ENCODE results near the gene UBE2J2.

The UBE2J2 gene

DNA sequence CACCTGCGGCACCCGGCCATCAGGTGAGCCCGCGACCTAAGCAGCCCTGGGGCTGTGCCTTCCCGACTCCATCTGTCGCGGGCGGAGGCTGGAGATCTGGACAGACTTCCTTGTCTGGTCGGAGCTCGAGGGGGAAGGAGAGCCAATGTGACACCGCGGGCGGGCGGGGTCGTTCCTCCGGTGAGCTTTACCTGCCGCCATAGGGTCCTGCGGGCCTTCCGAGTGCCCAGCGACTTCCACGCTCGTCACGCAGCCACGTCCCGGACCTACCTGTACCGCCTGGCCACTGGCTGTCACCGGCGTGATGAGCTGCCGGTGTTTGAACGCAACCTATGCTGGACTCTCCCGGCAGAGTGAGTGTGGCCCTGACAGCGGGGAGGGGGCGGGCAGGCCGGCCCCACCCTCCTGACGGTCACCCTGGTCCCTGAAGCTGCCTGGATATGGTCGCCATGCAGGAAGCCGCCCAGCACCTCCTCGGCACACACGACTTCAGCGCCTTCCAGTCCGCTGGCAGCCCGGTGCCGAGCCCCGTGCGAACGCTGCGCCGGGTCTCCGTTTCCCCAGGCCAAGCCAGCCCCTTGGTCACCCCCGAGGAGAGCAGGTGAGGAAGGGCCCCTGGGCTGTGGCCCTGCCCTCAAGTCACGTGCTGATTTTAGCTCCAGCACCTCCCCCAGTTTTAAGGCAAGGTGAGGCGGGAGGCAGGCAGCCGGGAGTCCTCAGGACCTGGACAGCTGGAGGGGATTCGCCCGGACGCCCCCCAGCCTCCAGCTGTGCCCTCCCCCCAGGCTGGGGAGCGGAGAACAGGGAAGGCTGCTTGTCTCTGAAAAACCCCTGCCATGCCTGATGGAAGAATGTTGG lies 35.8 kb upstream of the UBE2J2 start:
- no peak for DNase-seq

DNA sequence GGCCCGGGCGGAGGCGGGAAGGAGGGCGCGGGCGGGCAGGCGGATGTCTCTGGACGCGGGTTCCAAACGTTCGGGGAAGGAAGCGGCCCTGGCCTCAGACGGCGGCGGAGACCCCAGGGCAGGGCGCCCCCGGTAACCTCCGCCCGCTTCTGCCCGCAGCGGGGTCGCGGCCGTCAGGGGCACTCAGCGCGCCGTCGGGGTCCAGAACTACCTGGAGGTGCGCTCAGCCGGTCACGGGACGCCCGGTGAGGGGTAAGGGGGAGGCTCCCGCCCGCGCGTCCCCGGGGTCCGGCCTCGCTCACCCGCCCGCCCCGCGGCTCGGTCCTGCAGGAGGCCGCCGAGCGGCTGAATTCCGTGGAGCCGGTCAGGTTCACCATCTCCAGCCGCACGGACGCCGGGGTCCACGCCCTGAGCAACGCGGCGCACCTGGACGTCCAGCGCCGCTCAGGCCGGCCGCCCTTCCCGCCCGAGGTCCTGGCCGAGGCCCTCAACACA lies 35.1 kb upstream of the UBE2J2 start:
- no peak for DNase-seq

DNA sequence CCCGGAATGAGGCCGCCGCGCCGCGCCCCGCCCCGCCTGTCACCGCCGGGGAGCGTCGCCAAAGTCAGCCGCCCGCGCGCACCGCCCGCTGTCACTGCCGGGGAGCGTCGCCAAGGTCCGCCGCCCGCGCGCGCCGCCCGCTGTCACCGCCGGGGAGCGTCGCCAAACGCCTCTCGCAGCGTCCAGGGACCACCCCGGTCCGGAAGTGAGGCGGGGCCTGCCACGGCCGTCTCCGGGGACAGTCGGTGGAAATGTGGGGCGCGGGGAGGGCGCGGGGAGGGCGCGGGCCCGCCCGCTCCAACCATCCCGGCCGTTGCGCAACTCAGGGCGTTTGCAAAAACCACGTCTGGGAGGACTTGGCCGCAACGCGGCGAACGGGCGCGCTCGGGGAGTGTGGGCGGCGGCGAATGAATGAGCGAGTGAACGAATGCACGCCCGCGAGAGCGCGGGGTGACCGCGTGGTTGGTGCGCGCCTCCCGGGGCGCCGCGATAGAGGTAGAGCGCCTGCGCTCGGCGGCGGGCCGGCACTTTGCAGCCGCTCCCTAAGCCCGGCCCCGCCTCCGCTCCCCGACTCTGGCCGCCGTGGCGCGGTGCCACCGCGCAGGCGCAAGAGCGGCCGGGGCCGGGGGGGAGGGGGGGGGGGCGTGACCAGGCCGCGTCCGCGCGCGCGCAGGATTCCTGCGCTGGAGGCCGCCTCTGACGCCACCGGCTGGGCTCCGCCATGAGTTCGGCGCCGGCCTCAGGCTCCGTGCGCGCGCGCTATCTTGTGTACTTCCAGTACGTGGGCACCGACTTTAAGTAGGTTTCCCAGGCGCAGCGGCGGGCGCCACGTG lies 34.5 kb upstream of the UBE2J2 start, which contains the start of the genes ACAP3 and PUSL1:
ACAP3 (minus strand) TSS at position 8 of the 833 bp plus-strand sequence. CDS start 115 bp downstream, outside the sequence.
PUSL1 (plus strand) TSS at position 675 of the 833 bp plus-strand sequence; CDS start at position 722, 47 bp downstream.
- peak; percentile 41 for DNase-seq

DNA sequence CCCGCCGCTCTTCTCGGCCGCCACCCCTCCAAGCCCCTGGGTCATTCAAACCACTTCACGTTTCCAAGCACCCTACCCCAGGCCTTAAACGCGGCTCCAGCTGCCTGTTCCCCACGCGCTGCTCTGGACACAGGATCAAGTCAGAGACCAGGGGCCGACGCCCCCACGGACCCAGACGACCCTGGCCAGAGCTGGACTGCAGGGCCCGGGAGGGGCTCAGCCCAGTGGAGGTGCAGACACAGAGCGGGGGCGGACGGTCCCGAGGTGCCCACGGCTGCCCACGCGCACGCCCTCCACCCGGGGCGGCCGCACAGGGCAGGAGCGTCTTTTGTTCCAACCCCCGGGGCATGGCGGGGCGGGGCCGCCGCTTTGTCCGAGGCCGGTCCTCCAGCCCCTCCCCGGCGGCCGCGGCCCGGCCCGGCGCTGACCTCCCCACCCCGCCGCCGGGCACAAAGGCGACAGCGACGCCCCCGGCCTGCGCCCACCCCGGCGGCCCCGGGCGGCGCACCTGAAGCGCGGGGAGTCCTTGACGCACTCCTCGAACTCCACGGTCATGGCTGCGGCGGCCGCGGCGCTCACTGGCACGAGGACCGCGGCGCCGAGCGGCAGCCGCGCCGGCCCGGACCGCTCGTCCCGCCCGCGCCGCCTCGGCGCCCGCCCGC lies 33.7 kb upstream of the UBE2J2 start:
- DNase-seq = no peak

DNA sequence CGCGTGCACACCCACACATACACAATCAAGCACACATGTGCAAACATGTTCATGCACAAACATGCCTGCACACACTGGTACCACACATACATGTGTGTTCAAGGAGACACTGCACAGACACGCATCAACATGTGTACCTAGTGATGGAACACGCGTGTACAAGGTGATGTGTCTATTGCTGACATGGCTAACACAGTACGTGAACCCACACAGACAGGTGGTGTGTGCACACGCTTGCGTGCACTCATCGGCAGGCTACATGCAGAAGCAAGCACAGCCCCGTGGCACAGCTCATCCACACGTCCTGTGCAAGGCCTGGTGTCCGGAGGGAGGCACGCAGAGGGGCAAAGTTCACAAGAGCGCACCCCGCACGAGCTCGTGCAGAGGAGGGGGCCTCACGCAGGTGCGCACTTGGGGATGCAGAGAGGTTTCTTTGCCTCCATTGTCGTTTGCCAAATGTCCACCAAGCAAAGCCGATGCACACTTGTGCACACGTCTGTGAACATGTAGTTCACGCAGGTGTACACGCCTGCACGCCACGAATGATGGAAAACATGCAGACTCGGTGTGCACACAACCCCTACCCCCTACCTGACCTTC lies 33.1 kb upstream of the UBE2J2 start:
- DNase-seq = no peak

DNA sequence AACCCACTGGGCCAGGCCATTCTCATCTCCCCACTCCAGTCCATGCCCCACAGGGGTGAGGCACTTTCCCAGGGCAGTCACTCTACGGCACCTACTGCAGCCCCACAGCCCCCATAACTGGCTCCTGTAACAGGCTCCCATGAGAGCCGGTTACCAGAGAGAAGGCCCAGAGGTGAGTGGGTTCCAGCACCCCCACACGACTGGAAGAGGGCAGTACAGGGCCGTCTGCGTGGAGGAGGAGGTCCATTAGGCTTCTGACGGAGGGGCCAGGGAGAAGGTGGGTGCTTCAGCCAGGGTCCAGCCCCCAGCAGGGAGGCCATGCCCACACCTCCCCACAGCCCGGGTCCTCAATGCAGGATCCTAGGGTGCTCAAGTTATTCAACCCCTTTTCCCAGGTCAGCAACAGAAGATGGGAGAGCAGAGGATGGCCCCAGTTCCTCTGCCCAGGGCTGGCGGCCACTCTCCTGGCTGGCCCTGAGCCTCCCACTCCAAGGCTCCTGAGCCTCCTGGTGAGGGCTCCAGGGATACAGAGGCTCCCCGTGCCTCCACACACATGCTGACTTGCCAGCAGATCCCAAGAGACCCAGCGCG lies 32.5 kb upstream of the UBE2J2 start:
- no peak for DNase-seq

DNA sequence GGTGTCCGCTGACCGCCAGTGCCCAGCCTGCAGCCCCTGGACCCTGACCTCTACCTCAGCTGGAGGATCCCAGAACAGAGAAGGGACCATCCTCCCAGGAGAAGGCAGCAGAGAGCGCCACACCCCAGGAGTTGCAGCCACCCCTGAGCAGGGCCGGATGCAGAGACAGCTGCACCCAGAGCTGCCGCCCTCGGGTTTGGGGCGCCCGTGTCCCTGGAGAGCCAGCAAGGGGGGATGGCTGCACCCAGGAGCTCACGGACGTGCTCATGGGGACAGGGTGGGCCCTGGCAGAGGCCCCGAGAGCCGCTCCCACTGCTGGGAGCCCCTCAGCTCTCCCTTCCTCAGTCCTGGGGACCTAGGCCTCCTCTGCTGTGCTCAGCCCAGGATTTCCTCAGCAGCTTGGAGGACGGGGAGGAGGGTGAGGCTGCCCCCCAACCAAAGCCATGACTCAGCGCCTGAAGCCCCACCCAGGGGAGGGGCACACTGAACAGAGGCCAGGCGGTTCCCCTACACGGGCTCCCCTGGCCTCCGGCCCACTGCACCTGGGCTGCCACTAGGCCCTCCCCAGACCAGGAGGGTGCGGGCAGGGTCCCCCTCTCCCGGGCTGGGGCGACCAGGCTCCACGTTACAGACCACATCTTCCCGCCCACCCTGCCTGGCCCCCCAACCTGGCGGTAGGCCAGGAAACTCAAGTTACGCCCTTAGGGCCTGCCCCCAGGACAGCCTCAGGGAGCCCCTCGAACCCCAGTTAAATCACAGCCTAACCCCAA lies 31.8 kb upstream of the UBE2J2 start:
- no peak for DNase-seq

DNA sequence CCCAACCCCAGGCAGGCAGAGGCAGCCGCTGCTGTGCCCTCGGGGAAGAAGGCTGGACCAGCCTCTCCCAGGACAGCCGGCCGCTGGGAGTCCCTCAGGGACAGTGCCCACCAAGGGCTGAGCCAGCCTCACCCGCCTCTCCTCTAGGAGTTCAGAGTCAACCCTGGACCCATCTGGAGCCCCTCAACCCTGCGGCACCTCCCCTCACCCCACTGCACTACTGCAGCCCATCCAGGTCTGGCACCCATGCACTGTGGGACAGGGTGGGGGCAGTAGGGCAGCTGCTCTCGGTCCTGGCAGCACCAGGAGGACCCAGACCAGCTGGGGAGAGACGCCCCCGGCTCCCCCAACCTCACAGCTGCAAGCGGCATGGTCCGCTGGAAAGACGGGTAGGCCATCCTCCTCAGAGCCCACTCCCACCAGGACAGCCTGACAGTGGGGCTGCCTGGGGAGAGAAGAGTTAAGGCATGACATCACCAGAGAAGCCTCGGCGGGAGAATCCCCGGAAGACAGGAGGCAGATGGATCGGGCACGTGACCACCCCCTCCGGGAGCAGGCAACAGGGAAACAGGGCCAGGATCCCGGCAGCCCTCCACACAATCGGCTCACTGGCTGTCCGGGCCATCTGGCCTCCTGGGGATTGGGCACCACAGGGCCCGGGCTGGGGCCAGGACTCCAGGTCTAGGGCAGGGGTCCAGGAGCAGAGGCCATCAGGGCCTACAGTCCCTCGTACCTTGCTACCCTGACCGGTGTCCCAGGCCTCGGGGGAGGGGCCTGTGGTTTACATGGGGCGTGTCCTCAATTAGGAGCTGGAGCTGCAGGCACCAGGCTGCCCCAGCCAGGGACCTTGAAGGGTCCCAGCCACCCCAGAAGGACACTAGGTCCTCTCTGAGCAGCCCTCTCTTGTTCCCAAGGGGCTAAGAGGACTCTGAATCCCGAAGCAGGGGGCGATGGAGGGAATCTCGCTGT lies 31.0 kb upstream of the UBE2J2 start:
- no peak for DNase-seq

DNA sequence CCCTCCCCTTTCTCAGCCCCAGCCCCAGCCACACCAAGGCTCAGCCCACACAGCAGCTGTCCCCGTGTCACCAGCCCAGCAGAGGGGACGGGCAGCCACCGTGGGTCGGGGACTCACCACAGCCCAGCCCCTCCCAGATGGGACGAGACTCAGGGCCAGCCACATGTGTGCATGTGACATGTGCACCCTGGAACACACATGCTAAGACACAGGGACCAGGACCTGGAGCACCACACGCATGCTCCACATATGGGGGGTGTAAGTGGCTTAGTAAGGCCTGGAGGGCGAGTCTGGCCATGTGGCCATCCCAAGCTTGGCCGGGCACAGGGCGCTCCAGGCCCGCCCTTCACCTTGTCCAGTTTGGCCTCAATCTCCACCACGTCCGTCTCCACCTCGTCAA lies 30.1 kb upstream of the UBE2J2 start:
- DNase-seq = no peak

DNA sequence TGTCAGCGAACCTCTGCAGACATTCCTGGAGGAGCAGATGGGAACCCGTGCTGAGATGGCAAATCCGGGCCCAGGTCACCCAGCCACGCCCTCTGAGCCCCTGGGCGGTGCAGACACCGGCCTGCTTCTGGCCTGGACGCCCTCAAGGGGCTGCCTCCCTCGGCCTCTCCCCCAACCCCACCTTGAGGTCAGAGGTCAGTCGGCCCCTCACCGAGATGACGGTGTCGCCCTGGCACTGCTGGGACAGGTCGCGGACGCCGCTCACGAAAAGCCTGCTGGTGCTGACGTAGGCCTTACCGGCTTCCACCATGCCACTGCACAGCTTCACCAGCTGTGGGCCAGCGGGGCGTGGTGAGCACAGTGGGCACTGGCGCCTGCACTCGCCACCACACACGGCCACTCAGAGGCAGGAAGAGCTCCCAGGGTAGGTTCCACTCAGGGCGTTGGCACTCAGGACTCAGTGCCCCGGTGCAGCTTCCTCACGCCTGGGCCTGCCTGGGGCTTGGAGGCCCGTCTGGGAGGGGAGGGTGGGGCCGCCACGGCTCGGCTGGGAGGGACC lies 29.4 kb upstream of the UBE2J2 start:
- no peak for DNase-seq

DNA sequence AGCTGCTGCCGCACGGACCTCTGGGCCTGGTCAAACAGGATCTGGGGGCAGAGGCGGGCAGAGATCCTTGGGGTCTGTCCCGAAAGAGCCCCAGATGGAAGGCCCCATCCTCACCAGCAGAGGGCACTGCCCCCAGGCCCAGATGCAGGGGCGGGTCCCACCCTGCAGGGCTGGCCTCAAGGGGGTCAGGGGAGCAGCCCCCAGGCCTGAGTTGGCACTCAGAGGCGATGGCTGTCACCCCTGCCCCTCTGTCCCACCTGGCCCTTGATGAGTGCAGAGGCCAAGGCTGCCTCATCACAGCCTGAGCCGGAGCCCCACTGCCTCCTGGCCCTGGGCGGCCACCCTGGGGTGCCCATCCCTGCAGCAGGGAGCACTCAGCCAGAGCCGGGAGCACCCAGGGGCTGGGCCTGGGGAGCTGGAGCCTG lies 28.4 kb upstream of the UBE2J2 start:
- DNase-seq = no peak

DNA sequence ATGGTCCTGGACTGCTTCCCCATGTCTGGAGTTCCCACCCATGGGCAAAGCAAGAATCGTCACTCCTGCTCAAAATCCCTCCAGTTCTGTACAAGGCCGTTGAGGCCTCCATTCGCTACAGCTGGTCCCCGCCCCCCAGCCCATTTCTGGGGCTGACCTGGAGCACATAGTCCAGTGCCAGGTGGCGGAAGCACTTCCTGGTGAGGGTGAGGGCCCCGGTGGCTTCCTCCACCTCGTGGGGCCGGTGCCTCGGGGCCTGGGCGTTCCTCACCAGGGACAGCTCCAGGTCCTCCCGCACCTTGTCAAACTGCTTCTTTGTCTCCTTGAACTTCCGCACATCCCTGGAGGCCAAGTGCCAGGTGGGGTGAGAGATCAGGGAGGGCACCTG lies 26.7 kb upstream of the UBE2J2 start:
- DNase-seq = no peak

DNA sequence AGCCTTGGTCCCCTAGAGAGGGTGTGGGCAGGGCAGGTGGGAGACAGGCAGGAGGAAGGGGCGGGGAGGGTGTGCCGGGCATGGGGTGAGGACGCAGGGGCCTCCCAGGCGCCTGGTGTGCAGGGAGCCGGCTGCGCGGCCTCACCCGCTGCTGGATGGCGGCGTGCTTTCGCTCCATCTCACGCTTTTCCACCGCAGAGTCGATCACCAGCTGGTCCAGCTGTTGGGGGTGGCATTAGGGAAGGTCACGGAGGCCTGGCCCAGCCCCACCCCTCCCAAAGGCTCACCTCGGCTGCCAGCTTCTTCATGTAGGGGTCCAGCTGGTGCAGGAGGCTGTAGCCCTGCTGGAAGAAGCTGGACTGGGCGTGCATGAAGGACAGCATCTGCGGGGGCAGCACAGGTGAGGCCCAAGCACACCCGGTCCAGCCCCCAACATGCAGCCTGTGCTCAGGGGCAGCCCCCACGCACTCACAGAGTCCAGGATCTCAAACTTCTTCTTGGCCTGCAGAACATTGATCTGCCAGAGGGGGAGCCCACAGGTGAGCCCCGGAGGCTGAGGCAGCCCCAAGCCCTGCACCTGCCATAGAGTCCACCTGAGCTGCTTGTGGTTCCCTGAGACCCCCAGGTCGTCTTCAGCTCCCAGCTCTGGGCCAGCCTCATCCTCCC lies 26.2 kb upstream of the UBE2J2 start:
- no peak for DNase-seq

DNA sequence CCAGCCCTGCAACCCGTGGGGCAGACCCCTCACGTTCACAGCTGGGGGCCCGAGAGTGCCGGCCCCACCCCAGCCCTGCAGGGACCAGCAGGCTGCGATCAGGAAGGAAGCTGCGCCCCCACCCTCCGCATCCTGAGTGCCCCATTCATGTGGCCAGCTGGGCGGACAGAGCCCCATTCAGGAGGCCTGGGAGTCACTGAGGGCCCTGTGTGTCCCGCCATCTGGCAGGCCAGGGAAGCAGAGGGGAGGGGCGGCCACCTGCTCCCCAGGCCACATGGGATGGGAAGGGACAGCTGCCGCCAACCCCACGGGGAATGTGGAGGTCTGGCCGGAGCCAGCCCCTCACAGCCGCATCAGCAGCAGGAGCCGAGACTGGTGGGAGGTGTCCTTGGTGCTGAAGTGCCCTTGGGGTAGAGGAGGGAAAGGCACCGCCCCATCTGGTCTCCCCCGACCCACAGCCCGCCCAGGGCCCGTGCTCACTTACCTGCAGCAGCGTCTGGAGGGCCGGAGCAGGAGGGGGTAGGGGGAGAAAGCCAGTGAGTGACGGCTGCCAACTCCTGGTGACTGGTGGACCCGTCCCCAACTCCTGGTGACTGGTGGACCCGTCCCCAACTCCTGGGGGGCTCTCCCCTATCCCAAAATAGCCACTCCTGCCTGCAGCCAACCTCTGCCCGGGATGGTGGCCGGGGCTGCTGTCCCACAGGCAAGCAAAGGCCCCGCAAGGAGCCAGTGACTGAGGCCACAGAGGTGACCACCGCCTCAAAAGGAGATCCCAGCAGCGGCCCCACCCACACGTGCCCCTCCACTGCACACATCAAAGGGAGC lies 25.4 kb upstream of the UBE2J2 start:
- no peak for DNase-seq

DNA sequence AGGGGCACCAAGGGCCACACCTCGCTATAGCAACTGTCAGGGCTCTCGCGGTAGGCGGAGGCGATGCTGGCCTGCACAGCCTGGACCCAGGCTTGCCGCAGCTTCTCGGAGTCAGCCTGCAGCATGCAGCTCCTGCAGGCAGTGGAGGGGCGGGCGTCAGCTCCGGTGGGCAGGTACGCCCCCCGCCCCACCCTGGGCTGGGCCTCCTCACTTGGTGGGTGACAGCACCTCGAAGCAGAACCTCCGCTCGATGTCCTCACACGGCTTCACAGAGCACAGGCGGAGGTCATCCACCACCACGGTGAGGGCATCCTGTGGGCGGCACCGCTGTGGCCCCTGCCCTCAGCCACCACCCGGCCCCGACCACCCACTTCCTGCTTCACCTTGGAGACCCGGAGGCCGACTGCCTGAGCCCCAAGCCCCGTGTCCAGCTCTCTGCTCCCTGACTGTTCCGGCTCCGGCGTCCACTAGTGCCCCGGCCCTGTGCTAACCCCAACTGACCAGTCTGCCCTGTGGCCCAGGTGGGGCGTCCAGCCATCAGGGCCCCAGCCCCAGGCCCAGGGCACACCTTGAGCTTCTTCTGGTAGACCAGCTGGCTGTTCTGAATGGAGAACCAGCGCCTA lies 24.3 kb upstream of the UBE2J2 start:
- DNase-seq = no peak

DNA sequence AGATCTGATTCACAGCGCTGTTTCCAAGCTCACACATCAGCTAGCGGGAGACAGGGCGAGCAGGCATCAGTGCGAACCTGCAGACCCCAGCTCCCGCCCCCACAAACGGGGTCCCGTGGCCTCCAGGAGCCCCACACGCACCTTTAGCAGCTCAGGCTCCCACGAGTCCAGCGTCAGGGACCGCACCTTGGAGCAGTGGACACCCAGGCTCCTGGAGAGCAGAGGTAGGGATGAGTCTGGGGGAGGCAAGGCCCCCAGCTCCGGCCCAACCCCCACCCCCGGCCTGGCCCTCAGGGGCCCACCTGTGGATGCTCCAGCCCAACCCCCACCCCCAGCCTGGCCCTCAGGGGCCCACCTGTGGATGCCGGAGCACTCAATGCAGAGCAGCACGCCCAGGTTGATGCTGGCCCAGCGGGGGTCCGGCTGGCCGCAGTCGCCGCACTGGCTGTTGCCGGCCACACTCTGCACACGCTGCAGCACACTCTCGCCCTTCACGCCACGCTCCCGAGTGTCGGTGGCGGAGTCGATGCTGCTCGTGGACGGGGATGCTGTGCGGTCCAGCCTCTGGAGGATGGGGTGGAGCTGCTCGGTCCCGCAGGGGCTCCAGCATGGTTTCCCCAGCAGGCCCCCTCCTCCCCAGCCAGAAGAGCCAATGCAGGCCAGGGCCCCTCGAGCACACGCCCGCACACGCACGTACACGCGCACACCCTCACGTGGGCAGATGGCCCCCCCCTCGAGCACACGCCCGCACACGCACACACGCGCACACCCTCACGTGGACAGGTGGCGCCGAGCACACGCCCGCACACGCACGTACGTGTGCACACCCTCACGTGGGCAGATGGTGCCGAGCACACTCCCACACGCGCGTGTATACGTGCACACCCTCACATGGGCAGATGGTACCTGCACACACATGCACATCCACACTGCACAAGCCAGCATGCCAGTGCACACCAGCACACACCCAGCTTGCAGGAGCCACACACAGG lies 22.7 kb upstream of the UBE2J2 start:
- DNase-seq = no peak

Data from NCI-H187 treated with DMSO at 0.1 percent for 48 hours (cell line).